A673 (cell line): ENCODE results near the gene SLC9A5. TPM values are rescaled to one million over a fixed set of nuclear protein-coding genes. Genes with fewer than 3 reads are reported as not detected.

ENCODE experiments used
- BruUV-seq: library from RNA; stranded (reverse); fragments of 400-500 nt; replicated peaks from 2 replicates; lab custom pipeline; 2021; lab: Mats Ljungman, UMichigan
- CTCF ChIA-PET: fragments of 300-600 bp; sonication (Branson Sonifier 250); formaldehyde crosslinking; loops from one replicate; lab custom pipeline; 2022; ENCODE audit warnings: antibody characterized with exemption; lab: Charles Lee
- POLR2A ChIA-PET: fragments of 300-600 bp; sonication (Branson Sonifier 250); formaldehyde crosslinking; loops from one replicate; lab custom pipeline; 2022; ENCODE audit warnings: antibody characterized with exemption; ENCODE audit not compliant: low non-redundant PET; lab: Charles Lee
- DNase-seq: peaks from one replicate; pipeline ENCODE4 v3.0.0-alpha.2; 2015; ENCODE audit warnings: low spot score
- H3K27ac ChIP-seq: fragments of 200-600 bp; sonication (generic); 2 replicates; pipeline ENCODE4 v1.5.1; 2016; ENCODE audit warnings: mixed run types, low read depth, mild to moderate bottlenecking, mixed read lengths, antibody characterized with exemption, low read length; ENCODE audit not compliant: poor library complexity, severe bottlenecking
- H3K27me3 ChIP-seq: fragments of 200-600 bp; sonication (generic); replicated peaks from 2 replicates; pipeline ENCODE4 v1.6.1; 2017; ENCODE audit warnings: mixed run types, low read depth, mild to moderate bottlenecking, mixed read lengths, antibody characterized with exemption, low read length; ENCODE audit not compliant: insufficient read depth, poor library complexity
- H3K36me3 ChIP-seq: fragments of 200-600 bp; sonication (generic); 2 replicates; pipeline ENCODE4 v1.6.1; 2016; ENCODE audit warnings: mixed run types, mild to moderate bottlenecking, mixed read lengths, antibody characterized with exemption, low read length; ENCODE audit not compliant: insufficient read depth, poor library complexity, severe bottlenecking
- H3K4me1 ChIP-seq: fragments of 200-600 bp; sonication (generic); 2 replicates; pipeline ENCODE4 v1.6.1; 2017; ENCODE audit warnings: mixed run types, mild to moderate bottlenecking, mixed read lengths, antibody characterized with exemption, low read length; ENCODE audit not compliant: insufficient read depth, poor library complexity, severe bottlenecking
- H3K4me3 ChIP-seq: fragments of 200-600 bp; sonication (generic); 2 replicates; pipeline ENCODE4 v1.5.1; 2016; ENCODE audit warnings: low read depth, mixed run types, mild to moderate bottlenecking, mixed read lengths, low read length; ENCODE audit not compliant: poor library complexity, severe bottlenecking
- H3K9me3 ChIP-seq: fragments of 200-600 bp; sonication (generic); 2 replicates; pipeline ENCODE4 v1.6.1; 2016; ENCODE audit warnings: mixed run types, low read depth, mild to moderate bottlenecking, mixed read lengths, antibody characterized with exemption, low read length; ENCODE audit not compliant: poor library complexity, severe bottlenecking
- CTCF ChIP-seq: fragments of 300-800, 200-600 bp; sonication (generic); conservative IDR thresholded peaks from 2 replicates; pipeline ENCODE4 v1.5.1; 2017; ENCODE audit warnings: low read depth, mild to moderate bottlenecking, antibody characterized with exemption, low read length, moderate library complexity, mixed read lengths
- EZH2 ChIP-seq: fragments of 200-600 bp; sonication (generic); IDR thresholded peaks from 2 replicates; pipeline ENCODE4 v1.6.1; 2017; ENCODE audit warnings: borderline replicate concordance, low read depth, mild to moderate bottlenecking, mixed read lengths, antibody characterized with exemption, low read length; ENCODE audit not compliant: poor library complexity, severe bottlenecking
- intact Hi-C: fragments of 100-400 bp; cut with micrococcal nuclease; formaldehyde crosslinking; loops from one replicate; pipeline ENCODE4 v1.10.0; 2022; ENCODE audit not compliant: unreplicated experiment
- total RNA-seq: library from RNA; stranded (reverse); gene quantifications from 2 replicates; pipeline ENCODE4 v1.2.3, GENCODE V29; 2021

The SLC9A5 gene
- total RNA-seq, 1 experiment from 2014 or later = 2.4 TPM

GRCh38 chr16:67302076-67302475 is 53.3 kb downstream of the SLC9A5 start:
- BruUV-seq = no TSS peak
- H3K27me3 ChIP-seq = no peaks in the 10 kb centered on the region
- H3K27ac ChIP-seq = no peak overlapping the region
- DNase-seq = no peak
- no peaks in the 10 kb centered on the region for H3K9me3 ChIP-seq
- POLR2A ChIA-PET = no interaction called here
- TF ChIP-seq CTCF = no peak
- no peak for TF ChIP-seq EZH2
- no peaks in the 10 kb centered on the region for H3K4me1 ChIP-seq
- CTCF ChIA-PET = no interaction called here
- intact Hi-C loops = no loop called here
- no peak overlapping the region for H3K4me3 ChIP-seq
- no peaks in the 10 kb centered on the region for H3K36me3 ChIP-seq

DNA sequence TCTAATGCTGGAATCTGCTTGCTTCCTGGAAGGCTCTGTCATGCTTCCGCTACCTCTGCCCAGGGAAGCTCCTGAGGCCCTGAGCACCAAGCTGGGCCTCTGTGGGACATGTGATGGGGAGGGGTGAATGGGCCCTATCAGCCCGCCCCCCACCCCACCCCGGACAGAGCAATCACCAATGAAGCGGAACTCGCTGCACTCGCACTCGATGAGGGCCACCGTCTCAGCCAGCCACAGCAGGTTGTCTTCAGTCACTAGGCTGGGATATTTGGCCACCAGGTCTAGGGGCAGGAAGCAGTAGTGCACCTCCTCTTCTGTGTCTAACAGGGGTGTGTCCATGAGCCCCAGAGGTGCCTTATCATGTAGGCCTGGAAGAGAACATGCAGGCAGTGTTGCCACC is 54.2 kb downstream of the SLC9A5 start:
- no peak for TF ChIP-seq CTCF
- no peak for TF ChIP-seq EZH2
- POLR2A ChIA-PET = no interaction called here
- H3K9me3 ChIP-seq = no peaks in the 10 kb centered on the region
- H3K27me3 ChIP-seq = no peaks in the 10 kb centered on the region
- intact Hi-C loops = no loop called here
- H3K36me3 ChIP-seq = no peaks in the 10 kb centered on the region
- H3K27ac ChIP-seq = no peak overlapping the region
- DNase-seq = no peak
- CTCF ChIA-PET = no interaction called here
- no peak overlapping the region for H3K4me3 ChIP-seq
- no TSS peak for BruUV-seq
- no peaks in the 10 kb centered on the region for H3K4me1 ChIP-seq

DNA sequence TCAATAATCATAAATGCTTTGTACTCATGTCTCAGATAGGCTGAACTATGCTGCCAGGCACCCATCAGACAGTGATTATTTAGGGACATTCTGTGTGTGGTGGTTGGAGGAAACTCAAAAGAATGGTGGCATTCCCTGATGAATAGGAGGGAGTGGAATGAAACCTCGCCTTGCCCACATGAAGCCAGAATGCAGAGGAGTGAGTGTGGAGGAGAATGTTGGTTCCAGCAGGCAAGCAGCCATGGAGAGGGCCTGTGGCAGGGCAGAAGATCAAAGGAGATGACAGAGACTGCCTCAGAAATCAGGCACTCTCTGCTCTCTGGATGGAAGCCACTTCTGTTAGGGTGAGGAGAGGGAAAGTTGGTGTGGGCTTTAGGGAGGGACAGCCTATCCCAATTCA is 55.2 kb downstream of the SLC9A5 start:
- no peak for DNase-seq
- no peak for TF ChIP-seq CTCF
- TF ChIP-seq EZH2 = no peak
- Histone ChIP-seq H3K4me3 (no peak overlapping the region), H3K9me3 (no peaks in the 10 kb centered on the region), H3K36me3 (no peaks in the 10 kb centered on the region), H3K27me3 (no peaks in the 10 kb centered on the region), H3K27ac (no peak overlapping the region), H3K4me1 (no peaks in the 10 kb centered on the region)
- ChIA-PET CTCF (no interaction called here), POLR2A (no interaction called here)
- no TSS peak for BruUV-seq
- intact Hi-C loops = no loop called here
